Osteoblast (primary cell): ENCODE measurements around the gene CCL21. TPM values are rescaled to one million over a fixed set of nuclear protein-coding genes. Genes with fewer than 3 reads are reported as not detected.
A peak's percentile ranks its signal among the peaks of the same experiment; 100 is the strongest.

Experiments
- DNase-seq: peaks from one replicate; pipeline ENCODE4 v3.0.0; 2011; ENCODE audit warnings: low spot score, mixed read lengths; ENCODE audit not compliant: insufficient read length; ENCODE audit errors: missing footprints
- H2AFZ ChIP-seq: 2 replicates; pipeline ENCODE4 v1.6.0; 2011; ENCODE audit warnings: mild to moderate bottlenecking, low read length
- H3K27ac ChIP-seq: 2 replicates; pipeline ENCODE4 v1.5.1; 2011; ENCODE audit warnings: mild to moderate bottlenecking, low read depth, low read length, moderate library complexity
- H3K27me3 ChIP-seq: 2 replicates; pipeline ENCODE4 v1.6.0; 2012; ENCODE audit warnings: mild to moderate bottlenecking, control low read depth, inconsistent platforms, low read length, moderate library complexity; ENCODE audit not compliant: insufficient read depth
- H3K36me3 ChIP-seq: 2 replicates; pipeline ENCODE4 v1.5.1; 2011; ENCODE audit warnings: mild to moderate bottlenecking, low read length, control low read depth, moderate library complexity; ENCODE audit not compliant: insufficient read depth
- H3K4me1 ChIP-seq: 2 replicates; pipeline ENCODE4 v1.5.1; 2011; ENCODE audit warnings: mild to moderate bottlenecking, low read length, control low read depth, moderate library complexity; ENCODE audit not compliant: insufficient read depth
- H3K4me2 ChIP-seq: 2 replicates; pipeline ENCODE4 v1.6.0; 2011; ENCODE audit warnings: mild to moderate bottlenecking, low read length; ENCODE audit not compliant: insufficient read depth
- H3K4me3 ChIP-seq: fragments of 200-600 bp; sonication (generic); 3 replicates; pipeline ENCODE4 v1.5.1; 2012; ENCODE audit warnings: mild to moderate bottlenecking, low read length, inconsistent platforms; ENCODE audit not compliant: insufficient read depth
- H3K79me2 ChIP-seq: 2 replicates; pipeline ENCODE4 v1.6.0; 2012; ENCODE audit warnings: mild to moderate bottlenecking, low read length, control low read depth, inconsistent platforms; ENCODE audit not compliant: insufficient read depth
- H3K9me3 ChIP-seq: 2 replicates; pipeline ENCODE4 v1.5.1; 2011; ENCODE audit warnings: low read depth, low read length, control low read depth
- H4K20me1 ChIP-seq: 2 replicates; pipeline ENCODE4 v1.6.0; 2012; ENCODE audit warnings: mild to moderate bottlenecking, low read length, control low read depth; ENCODE audit not compliant: insufficient read depth
- total RNA-seq: library from RNA; depleted of rRNA; stranded (reverse); fragments of >200 nt; gene quantifications from 2 replicates; pipeline ENCODE4 v1.2.3, GENCODE V29; 2012
- TF ChIP-seq, protein P1 (sequence below): IDR thresholded peaks from 2 replicates; pipeline ENCODE4 v1.5.1; 2011; ENCODE audit warnings: mild to moderate bottlenecking, low read depth, low read length, moderate library complexity; ENCODE audit errors: extremely low read depth

Gene CCL21
- total RNA-seq, 1 donor = not detected

DNA sequence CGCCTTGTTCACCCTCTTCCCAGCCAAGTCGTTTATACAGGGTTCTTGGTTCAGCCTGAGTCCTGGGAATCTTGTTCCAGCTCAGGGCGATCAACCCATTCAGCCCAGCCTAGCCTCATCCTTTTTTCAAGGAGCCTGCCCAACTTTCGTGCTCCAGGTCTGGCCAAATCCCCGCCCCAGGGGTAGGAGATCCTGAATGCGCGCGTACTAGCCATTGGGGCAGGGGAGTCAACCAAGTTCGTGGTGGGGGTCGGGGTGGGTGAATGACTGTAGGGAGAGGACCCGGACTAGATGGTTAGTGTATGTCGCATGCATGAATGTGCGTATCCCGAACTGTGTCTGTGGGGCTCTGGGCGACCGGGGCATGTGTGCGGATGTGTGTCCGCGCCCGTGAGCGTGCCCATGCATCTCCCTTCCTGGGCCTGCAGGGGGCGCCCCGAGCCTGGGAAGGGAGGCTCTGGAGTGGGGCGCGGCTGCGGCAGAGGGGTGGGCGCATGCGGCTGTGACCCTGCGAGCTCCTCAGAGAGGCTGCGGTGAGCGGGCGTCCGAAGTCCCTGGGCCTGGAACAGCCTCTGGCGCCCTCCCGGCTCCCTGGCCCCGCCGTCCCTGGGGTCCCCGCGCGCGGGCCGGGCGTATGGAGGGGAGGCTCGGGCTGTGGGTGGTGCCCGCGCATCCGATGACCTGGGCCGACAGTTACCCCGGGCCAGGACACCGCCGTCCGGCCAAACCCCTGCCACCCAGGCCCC, 8.7 kb downstream of the CCL21 start:
- DNase-seq = peak; percentile 96
- TF ChIP-seq, protein P1, sequence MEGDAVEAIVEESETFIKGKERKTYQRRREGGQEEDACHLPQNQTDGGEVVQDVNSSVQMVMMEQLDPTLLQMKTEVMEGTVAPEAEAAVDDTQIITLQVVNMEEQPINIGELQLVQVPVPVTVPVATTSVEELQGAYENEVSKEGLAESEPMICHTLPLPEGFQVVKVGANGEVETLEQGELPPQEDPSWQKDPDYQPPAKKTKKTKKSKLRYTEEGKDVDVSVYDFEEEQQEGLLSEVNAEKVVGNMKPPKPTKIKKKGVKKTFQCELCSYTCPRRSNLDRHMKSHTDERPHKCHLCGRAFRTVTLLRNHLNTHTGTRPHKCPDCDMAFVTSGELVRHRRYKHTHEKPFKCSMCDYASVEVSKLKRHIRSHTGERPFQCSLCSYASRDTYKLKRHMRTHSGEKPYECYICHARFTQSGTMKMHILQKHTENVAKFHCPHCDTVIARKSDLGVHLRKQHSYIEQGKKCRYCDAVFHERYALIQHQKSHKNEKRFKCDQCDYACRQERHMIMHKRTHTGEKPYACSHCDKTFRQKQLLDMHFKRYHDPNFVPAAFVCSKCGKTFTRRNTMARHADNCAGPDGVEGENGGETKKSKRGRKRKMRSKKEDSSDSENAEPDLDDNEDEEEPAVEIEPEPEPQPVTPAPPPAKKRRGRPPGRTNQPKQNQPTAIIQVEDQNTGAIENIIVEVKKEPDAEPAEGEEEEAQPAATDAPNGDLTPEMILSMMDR = peak; percentile 71
- H3K4me1 ChIP-seq = peaks cover 3% of the 10 kb centered on the region
- H3K9me3 ChIP-seq = no peaks in the 10 kb centered on the region
- no peaks in the 10 kb centered on the region for H3K36me3 ChIP-seq
- H4K20me1 ChIP-seq = no peaks in the 10 kb centered on the region
- no peak overlapping the region for H3K27ac ChIP-seq
- H2AFZ ChIP-seq = peak overlapping the region; percentile 98
- peak overlapping the region; percentile 100 for H3K4me2 ChIP-seq
- peak overlapping the region; percentile 84 for H3K4me3 ChIP-seq
- peaks cover 4% of the 10 kb centered on the region for H3K27me3 ChIP-seq
- no peaks in the 10 kb centered on the region for H3K79me2 ChIP-seq

DNA sequence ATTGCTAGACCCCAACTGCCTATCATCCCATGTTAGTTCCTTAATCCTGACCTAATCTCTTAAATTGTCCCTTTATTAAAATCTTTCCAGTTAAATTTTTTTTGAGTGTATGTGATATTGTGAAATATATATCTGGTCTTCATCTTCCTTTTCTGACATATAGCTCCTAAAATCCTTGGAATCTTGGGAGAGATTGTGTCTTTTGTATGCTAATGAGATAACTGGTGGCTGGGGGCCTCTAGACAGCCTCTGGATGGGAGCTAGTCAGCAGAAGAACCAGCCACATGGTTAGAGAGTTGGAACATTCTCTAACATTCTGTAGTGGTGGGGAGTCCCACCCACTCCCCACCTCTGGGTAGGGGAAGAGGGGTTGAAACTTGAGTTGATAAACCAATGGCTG, 15.1 kb downstream of the CCL21 start:
- no peak overlapping the region for H3K4me2 ChIP-seq
- H3K4me1 ChIP-seq = no peaks in the 10 kb centered on the region
- TF ChIP-seq, protein P1 = no peak
- no peak overlapping the region for H3K27ac ChIP-seq
- no peak overlapping the region for H3K4me3 ChIP-seq
- peaks cover 4% of the 10 kb centered on the region for H3K27me3 ChIP-seq
- no peaks in the 10 kb centered on the region for H3K79me2 ChIP-seq
- peaks cover 5% of the 10 kb centered on the region for H4K20me1 ChIP-seq
- H2AFZ ChIP-seq = no peak overlapping the region
- no peak for DNase-seq
- no peaks in the 10 kb centered on the region for H3K9me3 ChIP-seq
- no peaks in the 10 kb centered on the region for H3K36me3 ChIP-seq

DNA sequence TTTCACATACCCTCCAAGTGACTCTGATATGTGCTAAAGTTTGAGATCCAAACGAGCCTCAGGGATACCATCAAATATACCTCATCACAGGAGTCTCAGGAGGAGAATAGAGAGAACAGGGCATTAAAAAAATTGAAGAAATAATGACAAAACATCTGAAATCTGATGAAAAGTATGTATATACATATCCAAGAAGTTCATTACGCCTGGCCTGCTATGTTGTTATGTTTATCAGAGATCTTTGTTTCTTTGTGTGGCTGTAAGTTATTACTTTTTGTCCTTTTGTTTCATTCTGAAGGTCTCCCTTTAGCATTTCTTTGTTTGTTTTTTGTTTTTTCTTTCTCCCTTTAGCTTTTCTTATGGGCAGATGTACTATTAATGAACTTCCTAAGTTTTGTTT, 16.4 kb downstream of the CCL21 start:
- Histone ChIP-seq H3K79me2 (no peaks in the 10 kb centered on the region), H4K20me1 (peaks cover 5% of the 10 kb centered on the region), H3K36me3 (no peaks in the 10 kb centered on the region), H3K4me3 (no peak overlapping the region), H3K4me1 (no peaks in the 10 kb centered on the region), H3K27me3 (no peaks in the 10 kb centered on the region), H2AFZ (no peak overlapping the region), H3K4me2 (no peak overlapping the region), H3K9me3 (no peaks in the 10 kb centered on the region), H3K27ac (no peak overlapping the region)
- no peak for DNase-seq
- TF ChIP-seq, protein P1 = no peak

DNA sequence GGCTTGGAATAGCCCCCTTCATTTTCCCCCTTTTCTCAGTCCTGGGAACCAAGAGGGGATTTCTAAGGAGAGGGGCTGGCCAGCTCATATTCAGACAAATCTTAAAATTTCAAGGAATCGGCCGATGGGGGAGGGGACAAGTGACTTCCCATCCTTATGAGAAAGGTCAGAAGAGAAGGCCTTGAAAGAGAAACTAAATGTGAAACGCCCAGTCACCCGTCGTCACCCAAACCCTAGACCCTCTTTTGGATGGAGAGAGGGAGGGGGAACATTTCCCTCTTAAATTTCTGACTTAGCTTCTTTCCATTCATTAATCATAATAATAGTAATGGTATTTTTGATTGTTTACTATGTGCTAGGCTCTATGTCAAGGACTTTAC, 18.0 kb downstream of the CCL21 start:
- H3K4me3 ChIP-seq = no peak overlapping the region
- H3K79me2 ChIP-seq = no peaks in the 10 kb centered on the region
- H3K27ac ChIP-seq = no peak overlapping the region
- H2AFZ ChIP-seq = no peak overlapping the region
- DNase-seq = no peak
- no peaks in the 10 kb centered on the region for H3K36me3 ChIP-seq
- peaks cover 9% of the 10 kb centered on the region for H4K20me1 ChIP-seq
- no peaks in the 10 kb centered on the region for H3K9me3 ChIP-seq
- TF ChIP-seq, protein P1 = no peak
- no peaks in the 10 kb centered on the region for H3K27me3 ChIP-seq
- H3K4me1 ChIP-seq = no peaks in the 10 kb centered on the region
- no peak overlapping the region for H3K4me2 ChIP-seq
